Naive B cell (primary cell): ENCODE data around the gene PRIMPOL. TPM values are rescaled to one million over a fixed set of nuclear protein-coding genes. Genes with fewer than 3 reads are reported as not detected.

Experiments
- ATAC-seq, 2 donors: fragments of 150-1000 bp; cut with Tn5 transposase; 2 replicates each; pipeline ENCODE4 v1.10.0; 2021; ENCODE audit warnings: low read depth in 2 of 2, mild to moderate bottlenecking in 2 of 2, moderate library complexity in 2 of 2
- DNase-seq: peaks from one replicate; pipeline ENCODE4 v3.0.0; 2022
- H3K27ac Mint-ChIP-seq, 6 donors: one replicate each; pipeline ENCODE4 v1.8.0; 2020 to 2022; ENCODE audit warnings: mild to moderate bottlenecking in 6 of 6, mixed read lengths in 6 of 6, moderate library complexity in 5 of 6, inconsistent platforms in 2 of 6
- H3K27me3 Mint-ChIP-seq, 3 donors: one replicate each; pipeline ENCODE4 v1.8.0; 2021 to 2022; ENCODE audit warnings: mixed read lengths in 3 of 3, mild to moderate bottlenecking in 1 of 3
- H3K36me3 Mint-ChIP-seq, 2 donors: one replicate each; pipeline ENCODE4 v1.8.0; 2020 to 2022; ENCODE audit warnings: mixed read lengths in 2 of 2, inconsistent platforms in 1 of 2, mild to moderate bottlenecking in 1 of 2
- H3K4me1 Mint-ChIP-seq, 3 donors: one replicate each; pipeline ENCODE4 v1.8.0; 2020 to 2022; ENCODE audit warnings: mixed read lengths in 3 of 3, inconsistent platforms in 1 of 3, mild to moderate bottlenecking in 1 of 3, moderate library complexity in 1 of 3
- H3K4me3 Mint-ChIP-seq, 8 donors: one replicate each; pipeline ENCODE4 v1.8.0; 2020 to 2022; ENCODE audit warnings: mild to moderate bottlenecking in 8 of 8, mixed read lengths in 8 of 8, moderate library complexity in 8 of 8, inconsistent platforms in 2 of 8
- H3K9me3 Mint-ChIP-seq, 7 donors: one replicate each; pipeline ENCODE4 v1.8.0; 2020 to 2022; ENCODE audit warnings: mixed read lengths in 7 of 7, mild to moderate bottlenecking in 5 of 7, inconsistent platforms in 2 of 7, moderate library complexity in 1 of 7
- polyA plus RNA-seq, 6 donors: library from polyadenylated mRNA; unstranded; fragments of 300-500 nt; fragmentation: Illumina TruSeq; gene quantifications; one replicate each; pipeline ENCODE4 v1.2.3, GENCODE V29; 2021; ENCODE audit warnings: low read depth in 6 of 6

PRIMPOL gene
- polyA plus RNA-seq, 6 donors from 2014 or later, result 12.4 to 23.9 (median 17.6) TPM

DNA sequence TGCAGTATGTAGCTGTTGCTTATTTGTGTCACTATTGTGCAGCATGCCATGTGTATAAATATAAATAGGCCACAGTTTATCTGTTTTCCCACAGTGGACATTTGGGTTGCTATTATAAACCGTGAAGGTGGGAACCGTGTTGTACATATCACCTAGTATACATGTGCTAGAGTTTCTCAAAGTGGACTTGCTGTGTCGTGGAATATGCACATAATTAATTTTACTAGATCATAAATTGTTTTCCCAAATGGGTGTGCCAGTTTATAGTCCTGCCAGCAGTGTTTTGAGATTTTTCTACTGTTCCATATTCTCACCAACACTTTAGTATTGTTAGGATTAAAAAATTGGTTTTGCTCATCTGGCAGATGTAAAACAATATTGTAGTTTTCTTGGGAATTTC is 38.5 kb downstream of the PRIMPOL start:
- H3K27ac Mint-ChIP-seq, result no peak overlapping the region
- ATAC-seq (no peak), DNase-seq (no peak)
- no peak overlapping the region for H3K4me3 Mint-ChIP-seq
- H3K27me3 Mint-ChIP-seq, result no peaks in the 10 kb centered on the region
- peaks cover 0 to 22% of the 10 kb centered on the region in 2 donors for H3K36me3 Mint-ChIP-seq
- no peaks in the 10 kb centered on the region for H3K9me3 Mint-ChIP-seq
- peaks cover 3 to 11% (median 5%) of the 10 kb centered on the region in 3 donors for H3K4me1 Mint-ChIP-seq

GRCh38 chr4:184688447-184688846 is 38.9 kb downstream of the PRIMPOL start:
- Mint-ChIP-seq H3K27ac (no peak overlapping the region), H3K36me3 (peaks cover 0 to 26% of the 10 kb centered on the region in 2 donors), H3K27me3 (no peaks in the 10 kb centered on the region), H3K4me3 (no peak overlapping the region), H3K9me3 (no peaks in the 10 kb centered on the region), H3K4me1 (peaks cover 3 to 11% (median 5%) of the 10 kb centered on the region in 3 donors)
- DNase-seq, result no peak
- ATAC-seq, result no peak

- Mint-ChIP-seq H3K27ac (no peak overlapping the region), H3K36me3 (peaks cover 9 to 35% of the 10 kb centered on the region in 2 donors)
These were observed 40.1 kb downstream of the PRIMPOL start for GRCh38 chr4:184689681-184690080.

GRCh38 chr4:184693056-184693455 is 43.5 kb downstream of the PRIMPOL start:
- H3K4me1 Mint-ChIP-seq, result no peaks in the 10 kb centered on the region
- ATAC-seq, result no peak
- H3K9me3 Mint-ChIP-seq, result no peaks in the 10 kb centered on the region
- H3K36me3 Mint-ChIP-seq, result peaks cover 9 to 22% of the 10 kb centered on the region in 2 donors
- H3K27me3 Mint-ChIP-seq, result no peaks in the 10 kb centered on the region
- no peak overlapping the region for H3K27ac Mint-ChIP-seq
- DNase-seq, result no peak
- no peak overlapping the region for H3K4me3 Mint-ChIP-seq

More at GRCh38 chr4:184689681-184690080, 40.1 kb downstream of the PRIMPOL start:
- DNase-seq (no peak), ATAC-seq (no peak)
- Mint-ChIP-seq H3K4me3 (no peak overlapping the region), H3K4me1 (peaks cover under 1 to 6% (median 2%) of the 10 kb centered on the region in 3 donors), H3K27me3 (no peaks in the 10 kb centered on the region), H3K9me3 (no peaks in the 10 kb centered on the region)

- no peak overlapping the region for H3K27ac Mint-ChIP-seq
These were observed 44.9 kb downstream of the PRIMPOL start for GRCh38 chr4:184694412-184694956.

DNA sequence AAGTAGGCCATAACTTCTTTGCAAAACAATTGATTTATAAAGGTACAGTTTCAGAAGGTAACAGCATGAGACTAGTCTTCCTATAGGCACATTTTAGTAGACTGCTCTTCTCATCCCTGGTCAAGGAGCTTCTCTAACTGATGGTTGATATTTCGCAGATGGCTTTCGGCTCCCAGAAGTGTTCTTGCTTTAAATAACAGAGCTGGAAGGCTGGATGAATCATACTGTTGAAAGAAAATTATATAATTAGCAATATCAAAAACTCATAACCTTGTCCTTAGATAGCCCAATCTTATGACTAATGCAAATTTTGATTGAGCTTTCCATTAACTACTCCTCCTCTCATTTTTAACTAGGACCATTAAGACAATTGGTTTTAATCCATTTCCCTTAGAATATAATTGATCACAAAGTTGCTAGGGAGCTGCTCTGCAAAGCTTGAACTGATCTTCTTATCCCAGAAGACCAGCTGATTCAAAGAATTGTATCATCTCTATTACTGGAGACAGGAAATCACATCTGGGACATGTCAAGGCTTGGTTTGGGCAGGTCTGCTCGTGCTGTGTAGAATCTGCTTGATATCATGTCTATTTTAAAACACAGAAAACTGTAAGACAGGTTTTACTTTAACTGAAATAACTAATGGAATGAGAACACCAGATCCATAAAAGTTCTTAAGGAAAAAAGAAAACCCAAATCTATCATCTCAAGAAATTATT is 45.8 kb downstream of the PRIMPOL start:
- no peak for DNase-seq
- Mint-ChIP-seq H3K27me3 (no peaks in the 10 kb centered on the region), H3K4me3 (no peak overlapping the region), H3K36me3 (peaks cover 9 to 22% of the 10 kb centered on the region in 2 donors), H3K27ac (peak overlapping the region in 1 of 6 donors; percentile 30), H3K4me1 (no peaks in the 10 kb centered on the region), H3K9me3 (no peaks in the 10 kb centered on the region)
- no peak for ATAC-seq

More at GRCh38 chr4:184694412-184694956, 44.9 kb downstream of the PRIMPOL start:
- peaks cover 9 to 22% of the 10 kb centered on the region in 2 donors for H3K36me3 Mint-ChIP-seq
- no peak overlapping the region for H3K4me3 Mint-ChIP-seq
- DNase-seq (no peak), ATAC-seq (no peak)
- no peaks in the 10 kb centered on the region for H3K9me3 Mint-ChIP-seq
- no peaks in the 10 kb centered on the region for H3K4me1 Mint-ChIP-seq
- H3K27me3 Mint-ChIP-seq, result no peaks in the 10 kb centered on the region

- no peak for ATAC-seq
- no peaks in the 10 kb centered on the region for H3K9me3 Mint-ChIP-seq
- H3K36me3 Mint-ChIP-seq, result peaks cover 9 to 14% of the 10 kb centered on the region in 2 donors
These were observed 48.4 kb downstream of the PRIMPOL start for GRCh38 chr4:184697956-184698355.

GRCh38 chr4:184699941-184700340 is 50.4 kb downstream of the PRIMPOL start:
- H3K27me3 Mint-ChIP-seq, result no peaks in the 10 kb centered on the region
- H3K27ac Mint-ChIP-seq, result peak overlapping the region in 2 of 6 donors; percentile 44 to 50
- no peaks in the 10 kb centered on the region for H3K4me1 Mint-ChIP-seq
- H3K36me3 Mint-ChIP-seq, result peaks cover 0 to 6% of the 10 kb centered on the region in 2 donors
- no peak for DNase-seq
- H3K4me3 Mint-ChIP-seq, result no peak overlapping the region
- no peak for ATAC-seq
- H3K9me3 Mint-ChIP-seq, result no peaks in the 10 kb centered on the region

More at GRCh38 chr4:184697956-184698355, 48.4 kb downstream of the PRIMPOL start:
- no peak for DNase-seq
- no peak overlapping the region for H3K4me3 Mint-ChIP-seq
- H3K4me1 Mint-ChIP-seq, result no peaks in the 10 kb centered on the region
- H3K27me3 Mint-ChIP-seq, result no peaks in the 10 kb centered on the region
- H3K27ac Mint-ChIP-seq, result peak overlapping the region in 1 of 6 donors; percentile 24

- Mint-ChIP-seq H3K4me3 (no peak overlapping the region), H3K27ac (no peak overlapping the region), H3K9me3 (no peaks in the 10 kb centered on the region), H3K36me3 (peaks cover 0 to 6% of the 10 kb centered on the region in 2 donors), H3K4me1 (no peaks in the 10 kb centered on the region), H3K27me3 (no peaks in the 10 kb centered on the region)
- ATAC-seq (no peak), DNase-seq (no peak)
These were observed 52.6 kb downstream of the PRIMPOL start for GRCh38 chr4:184702114-184702513.

DNA sequence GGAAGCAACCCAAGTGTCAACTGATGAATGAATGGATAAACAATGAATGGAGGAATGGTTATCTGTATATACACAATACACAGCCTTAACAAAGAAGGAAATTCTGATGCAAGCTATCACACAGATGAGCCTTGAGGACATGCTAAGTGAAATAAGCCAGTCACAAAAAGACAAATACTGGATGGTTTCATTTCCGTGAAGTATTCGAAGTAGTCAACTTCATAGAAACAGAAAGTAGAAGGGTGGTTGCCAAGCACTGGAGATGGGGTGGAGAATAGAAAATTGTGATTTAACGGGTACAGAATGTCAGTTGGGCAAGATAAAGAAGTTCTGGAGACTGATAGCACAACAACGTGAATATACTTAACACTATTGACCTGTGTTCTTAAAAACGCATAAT is 56.2 kb downstream of the PRIMPOL start:
- DNase-seq, result no peak
- peaks cover 0 to 6% of the 10 kb centered on the region in 2 donors for H3K36me3 Mint-ChIP-seq
- no peaks in the 10 kb centered on the region for H3K4me1 Mint-ChIP-seq
- no peak overlapping the region for H3K27ac Mint-ChIP-seq
- no peaks in the 10 kb centered on the region for H3K9me3 Mint-ChIP-seq
- H3K4me3 Mint-ChIP-seq, result no peak overlapping the region
- H3K27me3 Mint-ChIP-seq, result no peaks in the 10 kb centered on the region
- no peak for ATAC-seq

DNA sequence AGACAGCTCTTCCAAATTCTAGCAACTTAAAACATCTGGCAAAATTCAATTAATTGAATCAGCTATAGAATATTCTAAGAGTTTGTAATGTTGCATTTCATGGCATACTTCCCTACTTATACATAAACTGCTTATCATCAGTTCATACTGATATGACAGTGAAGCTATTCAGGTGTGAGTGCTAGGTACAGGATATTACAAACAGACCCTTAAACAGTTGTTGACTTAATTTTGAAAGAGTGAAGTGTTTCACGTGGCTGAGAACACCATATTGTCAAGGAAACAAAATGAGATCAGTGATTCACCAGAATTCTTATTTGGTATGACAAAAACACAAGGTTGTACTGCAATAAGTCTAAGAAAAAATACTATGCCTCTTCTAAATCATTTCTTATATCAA is 56.9 kb downstream of the PRIMPOL start:
- H3K4me1 Mint-ChIP-seq, result no peaks in the 10 kb centered on the region
- no peak overlapping the region for H3K4me3 Mint-ChIP-seq
- peaks cover 0 to 6% of the 10 kb centered on the region in 2 donors for H3K36me3 Mint-ChIP-seq
- ATAC-seq, result no peak
- no peak overlapping the region for H3K27ac Mint-ChIP-seq
- no peak for DNase-seq
- H3K27me3 Mint-ChIP-seq, result no peaks in the 10 kb centered on the region
- no peaks in the 10 kb centered on the region for H3K9me3 Mint-ChIP-seq

DNA sequence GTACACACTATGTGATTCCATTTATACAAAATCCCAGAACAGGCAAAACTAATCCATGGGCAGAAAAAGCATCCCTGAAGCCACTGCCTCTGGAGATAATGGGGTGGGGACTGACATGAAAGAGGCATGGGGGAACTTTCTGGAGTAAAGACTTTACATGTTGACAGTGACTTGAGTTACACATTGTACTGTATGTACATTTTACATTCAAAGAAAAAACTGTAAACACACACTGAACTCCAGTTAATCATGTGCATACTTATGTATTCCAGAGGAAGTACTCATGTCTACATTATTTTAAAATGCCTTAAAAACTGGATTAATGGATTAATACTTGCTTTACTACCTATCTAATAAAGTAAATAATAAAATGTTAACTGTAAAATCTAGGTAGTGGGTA is 62.8 kb downstream of the PRIMPOL start:
- no peaks in the 10 kb centered on the region for H3K9me3 Mint-ChIP-seq
- H3K27me3 Mint-ChIP-seq, result no peaks in the 10 kb centered on the region
- no peak for DNase-seq
- no peak overlapping the region for H3K27ac Mint-ChIP-seq
- H3K36me3 Mint-ChIP-seq, result peaks cover 0 to 7% of the 10 kb centered on the region in 2 donors
- no peak overlapping the region for H3K4me3 Mint-ChIP-seq
- no peak for ATAC-seq
- H3K4me1 Mint-ChIP-seq, result peaks cover 7 to 13% (median 10%) of the 10 kb centered on the region in 3 donors

GRCh38 chr4:184713887-184714286 is 64.3 kb downstream of the PRIMPOL start:
- Mint-ChIP-seq H3K36me3 (peaks cover 6 to 7% of the 10 kb centered on the region in 2 donors), H3K4me3 (peak overlapping the region in 2 of 8 donors; percentile 54 to 66), H3K27ac (no peak overlapping the region), H3K27me3 (no peaks in the 10 kb centered on the region), H3K4me1 (peaks cover 11 to 20% (median 17%) of the 10 kb centered on the region in 3 donors), H3K9me3 (peaks cover 0 to 3% (median 0%) of the 10 kb centered on the region in 7 donors)
- ATAC-seq (no peak), DNase-seq (no peak)

DNA sequence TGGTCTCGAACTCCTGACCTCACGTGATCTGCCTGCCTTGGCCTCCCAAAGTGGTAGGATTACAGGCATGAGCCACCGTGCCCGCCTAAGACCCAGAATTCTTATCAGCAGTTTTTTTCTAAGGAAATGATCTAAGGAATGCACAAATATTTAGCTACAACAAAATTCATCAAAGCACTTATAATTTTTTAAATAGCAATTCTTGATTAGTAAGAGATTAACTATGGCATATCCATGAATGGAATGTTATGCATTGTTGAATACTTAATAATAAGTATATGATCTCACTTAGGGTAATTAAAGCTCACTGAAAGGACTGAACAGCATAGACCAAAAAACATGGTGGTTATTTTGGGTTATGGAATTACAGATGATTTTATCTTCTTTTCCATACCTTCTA is 66.0 kb downstream of the PRIMPOL start:
- DNase-seq (no peak), ATAC-seq (no peak)
- Mint-ChIP-seq H3K4me1 (peaks cover 12 to 21% (median 18%) of the 10 kb centered on the region in 3 donors), H3K4me3 (no peak overlapping the region), H3K27me3 (no peaks in the 10 kb centered on the region), H3K36me3 (peaks cover 17 to 18% of the 10 kb centered on the region in 2 donors), H3K27ac (peak overlapping the region in 1 of 6 donors; percentile 20), H3K9me3 (peaks cover 0 to 10% (median 7%) of the 10 kb centered on the region in 7 donors)
